HG03457 (cell line): ENCODE measurements around the gene PALLD.
A peak's percentile ranks its signal among the peaks of the same experiment; 100 is the strongest.
"Not testable (repeated sequence)": the region's sequence is repeated elsewhere in the genome, so short reads cannot be mapped to it uniquely, and the experiment has no call there.

Experiments used
- ATAC-seq: cut with Tn5 transposase; IDR thresholded peaks from one replicate; pipeline ENCODE4 v1.9.1; 2021; ENCODE audit warnings: moderate number of reproducible peaks; ENCODE audit not compliant: unreplicated experiment

PALLD gene

DNA sequence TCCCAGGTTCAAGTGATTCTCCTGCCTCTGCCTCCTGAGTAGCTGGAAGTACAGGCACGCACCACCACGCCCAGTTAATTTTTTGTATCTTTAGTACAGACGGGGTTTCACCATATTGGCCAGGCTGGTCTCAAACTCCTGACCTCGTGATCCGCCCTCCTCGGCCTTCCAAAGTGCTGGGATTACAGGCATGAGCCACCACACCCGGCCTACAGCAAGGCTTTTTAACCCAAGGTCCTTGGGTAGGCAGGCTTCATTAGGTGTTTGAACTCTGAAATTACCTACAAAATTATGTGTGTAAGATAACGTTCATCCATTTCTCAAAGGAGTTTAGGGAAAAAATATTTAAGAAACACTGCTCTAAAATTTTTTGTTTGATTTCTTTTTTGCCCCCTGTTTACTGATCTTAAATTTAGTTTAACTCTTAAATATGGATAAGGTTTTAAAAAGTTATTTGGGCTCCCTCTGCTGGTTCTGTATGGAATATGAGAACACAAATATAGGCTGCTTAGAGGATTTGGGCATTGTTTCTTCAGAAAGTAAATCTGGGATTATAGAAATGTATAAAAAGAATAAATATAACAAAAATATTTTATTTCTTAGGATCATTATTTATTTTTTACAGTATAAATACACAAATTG, 420.4 kb downstream of the PALLD start:
- ATAC-seq = no peak

GRCh38 chr4:168919706-168920324, 423.0 kb downstream of the PALLD start:
- no peak for ATAC-seq

DNA sequence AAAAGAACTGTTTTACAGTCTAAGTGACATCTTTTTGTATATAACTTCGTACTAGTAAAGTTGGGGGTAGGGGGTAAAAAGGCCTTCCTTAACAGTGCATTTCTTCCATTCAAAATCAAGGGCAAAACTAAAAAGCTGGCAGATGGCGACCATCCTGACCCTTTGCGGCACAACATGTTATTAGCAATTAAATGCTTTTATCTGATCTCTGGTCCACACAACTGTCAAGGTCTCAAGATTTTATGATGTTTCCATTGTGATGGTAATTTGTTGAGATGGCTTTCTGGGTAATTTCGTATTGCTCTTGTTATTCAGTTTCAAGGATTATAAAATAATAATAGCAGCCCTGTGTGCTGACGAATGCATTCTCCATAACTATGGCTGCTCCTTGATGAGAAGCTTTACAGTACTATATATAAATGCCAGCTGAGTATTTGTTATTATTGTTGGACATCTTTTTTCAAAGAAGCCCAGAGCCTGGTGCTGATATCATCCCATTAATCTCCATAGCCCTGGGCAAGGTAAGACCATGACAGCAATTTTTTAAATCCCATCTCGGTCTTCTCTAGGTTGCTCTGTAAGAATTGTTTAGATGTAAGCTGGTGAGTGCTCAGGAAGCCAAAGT, 423.7 kb downstream of the PALLD start:
- ATAC-seq = no peak

- ATAC-seq = peak; percentile 67
These were observed 426.8 kb downstream of the PALLD start for GRCh38 chr4:168923526-168924194.

DNA sequence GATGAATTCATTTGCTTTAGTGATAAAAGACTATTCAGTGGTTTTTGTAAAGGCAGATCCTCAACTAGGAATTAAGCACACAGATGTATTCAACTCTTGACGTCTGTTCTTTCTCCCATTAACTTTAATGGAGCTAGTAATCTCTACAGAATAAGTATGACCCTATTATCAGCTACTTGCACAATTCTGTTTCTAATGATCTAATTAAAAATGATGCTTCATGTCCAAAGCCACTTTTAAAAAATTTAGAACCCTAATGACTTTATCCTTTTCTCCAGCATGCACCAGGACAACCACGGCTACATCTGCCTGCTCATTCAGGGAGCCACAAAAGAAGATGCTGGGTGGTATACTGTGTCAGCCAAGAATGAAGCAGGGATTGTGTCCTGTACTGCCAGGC, 427.8 kb downstream of the PALLD start:
- ATAC-seq = no peak

GRCh38 chr4:168925789-168926490, 429.1 kb downstream of the PALLD start:
- ATAC-seq = no peak

GRCh38 chr4:168928346-168928745, 431.5 kb downstream of the PALLD start:
- ATAC-seq = no peak

- no peak for ATAC-seq
These were observed 432.0 kb downstream of the PALLD start for GRCh38 chr4:168928875-168929274.

DNA sequence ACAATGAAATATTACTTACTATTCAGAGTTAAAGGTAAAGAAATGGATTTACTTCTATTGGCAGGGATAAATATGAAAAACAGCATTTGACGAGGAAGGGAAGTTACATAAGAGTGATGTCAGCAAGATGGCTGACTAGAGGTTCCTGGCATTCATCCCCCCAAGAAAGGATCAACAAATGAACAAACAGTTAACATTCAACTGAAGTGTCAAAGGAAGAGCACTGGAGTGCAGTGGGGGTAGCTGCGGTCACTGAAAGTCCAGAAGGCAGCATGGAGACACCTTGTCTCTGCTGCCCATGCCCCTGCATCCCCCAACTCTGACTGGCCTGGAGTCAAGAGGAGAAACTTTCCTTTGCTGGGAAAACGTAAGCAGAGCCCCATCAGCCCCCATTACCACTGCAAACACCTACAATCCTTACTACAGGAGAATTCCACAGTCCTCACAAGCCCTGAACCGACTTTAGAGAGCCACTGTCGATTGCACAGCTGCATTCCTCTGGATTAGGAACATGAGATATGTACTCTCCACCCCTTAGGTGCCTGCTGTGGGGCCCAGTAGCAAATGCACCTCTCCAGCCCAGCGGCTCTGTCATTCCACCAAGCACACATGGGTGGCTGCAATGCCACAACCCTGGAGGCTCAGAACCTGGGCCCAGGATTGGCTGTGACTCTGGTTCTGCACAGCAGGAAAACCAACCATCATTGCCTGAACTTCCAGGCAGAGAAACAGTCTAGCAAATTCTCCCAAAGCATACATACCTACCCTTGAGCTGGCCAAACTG, 433.8 kb downstream of the PALLD start:
- no peak for ATAC-seq

GRCh38 chr4:168931215-168931650, 434.4 kb downstream of the PALLD start:
- no peak for ATAC-seq

GRCh38 chr4:168932138-168932537, 435.3 kb downstream of the PALLD start:
- no peak for ATAC-seq

GRCh38 chr4:168933423-168933822, 436.6 kb downstream of the PALLD start:
- no peak for ATAC-seq

- not testable (repeated sequence) for ATAC-seq
These were observed 440.6 kb downstream of the PALLD start for GRCh38 chr4:168937473-168937872.

- ATAC-seq = no peak
These were observed 446.1 kb downstream of the PALLD start for GRCh38 chr4:168942985-168943384.

GRCh38 chr4:168945291-168945690, 448.4 kb downstream of the PALLD start:
- no peak for ATAC-seq

DNA sequence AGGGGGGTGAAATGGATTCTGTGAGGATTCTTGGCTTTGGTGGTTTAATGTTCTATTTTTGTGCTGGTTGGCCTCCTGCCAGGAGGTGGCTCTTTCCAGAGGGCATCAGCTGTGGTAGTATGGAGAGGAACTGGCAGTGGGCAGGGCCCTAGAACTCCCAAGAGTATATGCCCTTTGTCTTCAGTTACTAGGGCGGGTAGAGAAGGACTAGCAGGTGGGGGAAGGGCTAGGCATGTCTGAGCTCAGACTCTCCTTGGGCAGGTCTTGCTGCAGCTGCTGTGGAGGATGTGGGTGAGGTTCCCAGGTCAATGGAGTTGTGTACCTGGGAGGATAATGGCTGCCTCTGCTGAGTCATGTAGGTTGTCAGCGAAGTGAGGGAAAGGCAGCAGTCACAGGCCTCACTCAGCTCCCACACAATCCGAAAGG, 456.0 kb downstream of the PALLD start:
- ATAC-seq = not testable (repeated sequence)

DNA sequence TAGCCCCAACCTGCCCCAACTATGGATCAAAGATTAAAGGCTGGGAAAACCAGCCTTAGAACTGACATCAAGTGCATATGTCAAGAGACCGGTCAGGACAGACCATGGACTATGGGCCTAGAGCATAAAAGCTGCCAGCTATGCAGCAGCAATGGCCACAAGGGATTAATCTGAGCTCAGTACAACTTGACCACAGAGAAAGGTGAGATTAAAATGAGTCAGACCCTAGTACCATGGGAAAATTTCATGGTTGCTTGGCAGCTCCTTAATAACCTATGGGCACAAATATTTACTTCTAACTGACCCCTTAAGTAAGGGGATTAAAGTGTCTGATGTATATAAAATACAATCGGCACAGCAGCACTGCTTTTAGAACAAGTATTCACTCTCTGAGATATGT, 458.8 kb downstream of the PALLD start:
- ATAC-seq = no peak

DNA sequence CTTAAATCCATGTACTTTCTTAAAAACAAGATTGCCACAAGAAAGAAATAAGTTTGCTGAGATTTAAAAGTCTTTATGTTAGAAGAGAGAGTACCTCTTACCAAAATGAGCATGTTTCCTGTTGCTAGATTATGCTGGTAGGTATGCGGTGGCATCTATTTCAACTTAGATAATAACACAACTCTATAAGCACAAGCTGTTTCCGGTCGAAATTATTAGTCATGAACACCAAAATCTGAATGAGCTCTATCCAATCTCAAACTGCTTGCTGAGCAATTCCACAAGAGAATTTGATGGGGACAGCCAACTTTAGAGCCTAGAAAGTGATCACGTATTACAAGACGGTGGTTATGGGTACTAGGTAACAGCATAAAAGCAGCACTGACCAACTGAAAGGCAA, 463.9 kb downstream of the PALLD start:
- ATAC-seq = no peak

- no peak for ATAC-seq
These were observed 475.7 kb downstream of the PALLD start for GRCh38 chr4:168972596-168972995.
